ENCODE results near the gene CCL5.

The CCL5 gene

GRCh38 chr17:35865412-35866340 lies 14.5 kb downstream of the CCL5 start:
- DNase-seq = no peak

DNA sequence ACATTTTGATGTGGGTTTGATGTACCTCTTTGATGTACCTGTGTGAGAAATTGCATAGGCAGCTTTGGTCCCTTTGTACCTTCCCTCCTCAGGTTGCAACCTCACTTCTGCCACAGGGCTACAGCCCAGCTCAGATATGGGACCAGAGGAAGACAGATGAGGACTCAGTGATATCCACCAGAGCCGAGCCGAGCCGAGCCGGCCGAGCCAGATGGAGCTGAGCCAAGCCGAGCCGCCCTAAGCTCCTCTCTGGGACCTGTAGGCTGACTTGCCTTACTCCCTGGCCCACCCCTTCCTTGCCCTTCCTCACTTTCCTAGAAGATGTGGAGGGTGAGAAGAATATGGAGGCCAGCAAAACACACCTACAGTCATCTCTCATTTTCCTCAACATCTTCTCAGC lies 15.3 kb downstream of the CCL5 start:
- DNase-seq = no peak

DNA sequence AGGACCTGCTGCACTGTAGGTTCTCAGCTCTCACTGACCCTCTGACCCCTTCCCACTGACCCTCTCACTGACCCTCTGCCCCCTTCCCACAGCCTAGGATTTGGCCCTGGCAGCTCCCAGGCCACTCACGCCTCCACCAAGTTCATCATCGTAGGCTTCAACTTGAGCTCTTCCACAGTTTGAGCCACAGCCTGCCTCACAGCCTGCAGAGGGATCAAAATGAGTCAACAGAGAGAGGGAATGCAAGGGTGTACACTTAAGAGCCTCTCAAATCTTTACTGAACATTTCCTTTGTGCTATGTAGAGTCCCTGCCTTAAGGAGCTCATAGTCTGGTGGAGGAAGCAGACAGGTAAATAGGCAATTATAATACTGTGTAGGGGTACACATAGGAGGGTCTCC lies 23.6 kb downstream of the CCL5 start:
- no peak for DNase-seq

- no peak for DNase-seq
Observed at GRCh38 chr17:35855965-35856364, 24.2 kb downstream of the CCL5 start.

DNA sequence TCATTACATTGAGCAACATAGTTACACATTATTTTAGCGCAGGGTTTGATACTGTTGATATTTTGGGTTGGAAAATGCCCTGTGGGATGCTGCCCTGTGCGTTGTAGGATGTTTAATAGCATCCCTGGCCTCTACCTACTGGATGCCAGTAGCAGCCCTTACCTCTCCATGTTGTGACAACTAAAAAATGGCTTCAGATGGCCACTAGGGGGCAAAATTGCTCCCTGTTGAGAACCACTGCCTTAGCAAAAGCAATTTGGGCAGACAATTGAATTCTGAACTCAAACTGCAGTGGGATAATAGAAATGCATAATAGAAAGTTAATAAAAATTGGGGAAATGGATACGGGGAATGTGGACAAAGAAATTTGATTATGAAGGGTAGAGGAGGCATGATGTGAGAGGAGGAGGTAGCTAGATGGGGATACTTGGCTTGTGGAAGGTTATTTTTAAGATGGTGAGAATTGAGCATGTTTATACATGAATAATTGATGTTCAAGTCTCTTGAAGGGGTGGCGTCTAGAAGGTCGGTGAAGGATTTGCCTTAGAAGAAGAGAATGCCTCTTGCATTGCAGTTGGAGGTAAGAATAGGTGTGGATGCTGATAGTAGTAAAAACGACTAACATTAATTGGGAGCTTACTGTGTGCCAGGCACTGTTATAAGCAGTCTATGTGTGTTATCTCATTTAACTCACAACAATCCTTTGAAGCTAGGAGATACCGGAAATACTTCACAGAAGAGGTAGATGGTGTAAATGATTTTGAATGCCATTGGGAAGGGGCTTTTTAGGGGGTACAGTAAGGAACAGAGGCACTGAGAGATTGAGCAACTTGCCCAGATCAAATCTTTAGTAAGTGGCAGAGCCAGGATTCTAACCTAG lies 30.5 kb downstream of the CCL5 start:
- DNase-seq = peak; percentile 29

DNA sequence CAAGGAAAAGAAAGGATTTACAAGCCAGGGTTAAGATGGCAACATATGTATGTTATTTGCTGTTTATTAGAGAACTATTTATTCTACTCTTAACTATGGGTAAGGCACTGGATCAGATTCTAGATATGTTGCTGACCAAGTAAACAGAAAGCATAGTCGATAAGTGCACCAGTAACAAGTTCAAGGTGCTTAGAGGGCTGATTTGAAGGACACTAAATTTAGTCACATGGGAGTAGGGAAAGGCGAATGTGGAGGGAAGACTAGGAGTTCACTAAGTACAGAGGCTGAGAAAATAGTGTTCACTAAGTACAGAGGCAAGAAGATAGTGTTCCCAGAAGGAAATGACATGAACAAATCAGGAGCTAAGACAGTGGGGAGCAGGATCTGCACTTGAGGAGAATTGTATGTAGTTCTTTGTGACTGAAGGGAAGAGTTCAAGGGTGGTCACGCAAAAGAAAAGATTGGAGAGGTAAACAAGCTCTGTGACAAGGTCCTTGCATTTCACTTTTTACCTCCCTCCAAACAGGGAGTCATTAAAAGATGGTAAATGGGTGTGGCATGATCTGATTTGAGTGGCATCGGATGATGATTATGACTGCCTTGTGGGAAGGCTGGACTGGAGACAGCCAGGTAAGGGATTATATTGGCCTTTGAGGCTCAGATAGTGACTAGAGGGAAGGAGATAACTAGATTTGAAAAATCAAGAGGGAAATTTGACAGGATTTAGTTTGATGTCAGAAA lies 32.4 kb downstream of the CCL5 start:
- DNase-seq = no peak

DNA sequence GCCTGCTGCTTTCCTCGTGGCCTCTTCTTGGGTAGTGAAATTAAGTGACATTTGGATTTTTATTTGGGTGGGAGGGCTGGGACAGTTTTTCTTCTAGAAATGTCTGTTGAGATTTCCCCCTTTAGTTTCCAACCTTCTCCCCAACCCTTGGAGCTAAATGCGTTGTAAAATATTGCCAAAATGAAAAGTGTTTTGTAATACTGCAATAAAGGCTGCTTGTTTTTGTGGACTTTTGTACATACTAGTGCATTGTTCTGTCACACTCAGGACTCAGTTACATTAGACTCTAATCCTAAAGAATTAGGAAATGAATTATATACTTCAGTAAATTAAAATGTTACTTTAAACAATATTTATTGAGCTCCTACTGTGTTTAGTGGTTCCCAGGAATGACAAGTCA lies 33.2 kb downstream of the CCL5 start:
- DNase-seq = no peak

DNA sequence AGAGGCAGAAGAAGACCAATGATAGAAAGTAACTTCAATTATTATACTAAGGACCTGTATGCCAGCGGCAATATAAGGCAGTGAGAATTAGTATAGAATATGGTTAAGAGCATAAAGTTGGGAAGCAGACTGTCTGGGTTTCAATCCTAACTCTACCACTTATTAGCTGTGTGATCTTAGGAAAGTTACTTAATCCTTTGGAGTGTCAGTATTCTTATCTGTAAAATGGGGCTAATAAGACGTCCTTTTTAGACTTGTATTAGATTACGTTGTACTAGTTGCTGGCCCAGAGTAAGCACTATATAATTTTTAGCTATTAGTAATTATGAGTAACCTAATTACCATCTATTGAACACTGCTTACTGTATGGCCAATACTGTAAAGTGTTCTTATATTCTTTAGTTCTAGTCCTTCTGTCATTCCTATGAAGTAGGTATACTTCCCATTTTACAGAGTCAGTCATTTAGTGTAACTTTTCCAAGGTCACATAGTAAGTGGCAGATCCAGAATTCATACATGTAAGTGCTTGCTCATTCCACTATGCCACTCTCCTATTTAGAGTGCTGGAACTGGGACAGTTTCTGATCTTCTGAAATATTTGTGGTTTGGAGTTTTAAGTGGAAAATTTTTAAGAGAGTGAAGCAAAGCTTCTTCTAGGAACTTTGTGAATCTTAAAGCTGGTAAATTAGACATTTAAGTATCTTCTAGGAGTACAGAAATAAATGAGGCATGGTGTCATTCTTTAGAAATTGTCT lies 33.9 kb downstream of the CCL5 start:
- DNase-seq = no peak

DNA sequence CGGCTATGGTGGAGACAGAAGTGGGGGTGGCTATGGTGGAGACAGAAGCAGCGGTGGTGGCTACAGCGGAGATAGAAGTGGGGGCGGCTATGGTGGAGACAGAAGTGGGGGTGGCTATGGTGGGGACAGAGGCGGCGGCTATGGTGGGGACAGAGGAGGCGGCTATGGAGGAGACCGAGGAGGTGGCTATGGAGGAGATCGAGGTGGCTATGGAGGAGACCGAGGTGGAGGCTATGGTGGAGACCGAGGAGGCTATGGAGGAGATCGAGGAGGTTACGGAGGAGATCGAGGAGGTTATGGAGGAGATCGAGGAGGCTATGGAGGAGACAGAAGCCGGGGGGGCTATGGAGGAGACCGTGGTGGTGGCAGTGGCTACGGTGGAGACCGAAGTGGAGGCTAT lies 35.6 kb downstream of the CCL5 start:
- no peak for DNase-seq

- no peak for DNase-seq
Observed at GRCh38 chr17:35843698-35844097, 36.5 kb downstream of the CCL5 start.

DNA sequence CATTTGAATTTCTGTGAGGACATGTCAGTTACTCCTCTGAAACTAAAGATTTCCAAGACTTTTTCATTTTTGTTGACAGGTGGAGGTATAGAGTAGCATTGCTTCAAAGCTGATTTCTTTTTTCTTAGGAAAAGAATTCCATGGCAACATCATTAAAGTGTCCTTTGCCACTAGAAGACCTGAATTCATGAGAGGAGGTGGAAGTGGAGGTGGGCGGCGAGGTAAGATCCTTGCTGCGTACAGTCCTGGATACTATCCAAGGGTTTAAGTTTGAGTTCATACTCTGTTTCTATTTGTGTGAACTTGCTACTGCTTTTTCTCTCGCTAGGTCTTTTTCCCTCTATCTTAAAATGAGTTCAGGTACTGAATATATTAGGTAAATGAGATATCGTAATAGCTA lies 37.9 kb downstream of the CCL5 start:
- no peak for DNase-seq

DNA sequence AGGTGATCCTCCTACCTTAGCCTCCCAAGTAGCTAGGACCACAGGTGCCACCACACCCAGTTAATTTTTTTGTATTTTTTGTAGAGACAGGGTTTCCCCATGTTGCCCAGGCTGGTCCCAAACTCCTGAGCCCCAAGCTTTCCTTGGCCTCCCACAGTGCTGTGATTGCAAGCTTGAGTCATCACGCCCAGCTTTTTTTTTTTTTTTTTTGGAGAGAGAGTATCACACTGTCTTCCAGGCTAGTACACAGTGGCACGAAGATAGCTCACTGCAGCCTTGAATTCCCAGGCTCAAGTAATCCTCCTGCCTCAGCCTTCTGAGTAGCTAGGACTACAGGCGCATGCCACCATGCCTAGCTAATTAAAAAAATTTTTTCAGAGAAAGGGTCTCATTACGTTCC lies 38.7 kb downstream of the CCL5 start:
- no peak for DNase-seq

- DNase-seq = no peak
Observed at GRCh38 chr17:35841101-35841500, 39.1 kb downstream of the CCL5 start.

- no peak for DNase-seq
Observed at GRCh38 chr17:35825206-35825605, 55.0 kb downstream of the CCL5 start.
